Mammary epithelial cell (primary cell): ENCODE data around the gene ZNF787.

Experiments used
- CTCF ChIP-seq, 2 donors: IDR thresholded peaks in 1 of 2; conservative IDR thresholded peaks in 1 of 2; 2 replicates each; pipeline ENCODE4 v1.5.1; 2011 to 2012; ENCODE audit warnings: inconsistent platforms in 2 of 2, low read length in 2 of 2, mild to moderate bottlenecking in 2 of 2, control low read depth in 1 of 2, low read depth in 1 of 2; ENCODE audit not compliant: insufficient read depth in 1 of 2; ENCODE audit errors: extremely low read depth in 1 of 2
- EZH2 ChIP-seq: IDR thresholded peaks from 2 replicates; pipeline ENCODE4 v1.6.1; 2012; ENCODE audit warnings: low read length, inconsistent platforms, borderline replicate concordance

- TF ChIP-seq CTCF (conservative IDR thresholded peaks at IDR 0.05 in 1 of 2, IDR thresholded peaks at IDR 0.05 in 1 of 2; ENCODE audit: extremely low read depth in 1 of 2, insufficient read depth in 1 of 2, low read depth in 1 of 2, low read length in 2 of 2) (no peak), EZH2 (no peak)
Observed at GRCh38 chr19:56114778-56115110, 6.4 kb downstream of the ZNF787 start.
